ENCODE results near the gene NFIA.

DNA sequence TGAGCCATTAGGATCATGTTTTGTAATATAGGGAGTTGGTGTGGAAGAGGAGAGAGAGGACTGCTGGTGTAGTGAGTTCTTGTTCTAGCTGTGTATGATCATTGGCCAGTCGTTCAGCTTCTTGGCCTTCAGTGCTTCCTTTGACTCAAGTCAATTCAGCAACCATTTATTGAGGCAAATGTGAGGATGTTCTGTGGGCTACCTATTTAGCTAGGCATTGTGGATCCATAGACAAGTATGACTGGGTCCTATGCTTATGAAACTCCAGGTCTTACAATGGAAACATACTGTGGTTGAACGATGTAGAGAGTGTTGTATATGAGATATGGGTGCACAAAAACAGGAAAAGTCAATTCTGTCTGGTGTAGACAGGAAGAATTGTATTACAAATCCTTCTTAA, 41.7 kb downstream of the NFIA start:
- TF ChIP-seq POLR2AphosphoS5 (IDR thresholded peaks at IDR 0.05; ENCODE audit: borderline replicate concordance, low read depth, low read length) (no peak), EZH2 (IDR thresholded peaks at IDR 0.05) (no peak)
